T-helper 1 cell treated with Interleukin-12 subunit alpha and Interleukin-12 subunit beta and Interleukin-4 antibody, amounts not matched to agents 30 ng/mL and 1 ng/mL, for 36 hours (primary cell): ENCODE results near the gene FXN. TPM values are rescaled to one million over a fixed set of nuclear protein-coding genes. Genes with fewer than 3 reads are reported as not detected.
"Not testable (repeated sequence)": the region's sequence is repeated elsewhere in the genome, so short reads cannot be mapped to it uniquely, and the experiment has no call there.

ENCODE experiments used
- intact Hi-C: fragments of 100-400 bp; cut with micrococcal nuclease; formaldehyde crosslinking; loops from one replicate; pipeline ENCODE4 v1.15.1; 2024
- total RNA-seq: library from RNA; stranded (reverse); gene quantifications from 2 replicates; pipeline ENCODE4 v1.2.3, GENCODE V29; 2022

FXN gene
- total RNA-seq, 1 donor from 2014 or later: 20.9 TPM

DNA sequence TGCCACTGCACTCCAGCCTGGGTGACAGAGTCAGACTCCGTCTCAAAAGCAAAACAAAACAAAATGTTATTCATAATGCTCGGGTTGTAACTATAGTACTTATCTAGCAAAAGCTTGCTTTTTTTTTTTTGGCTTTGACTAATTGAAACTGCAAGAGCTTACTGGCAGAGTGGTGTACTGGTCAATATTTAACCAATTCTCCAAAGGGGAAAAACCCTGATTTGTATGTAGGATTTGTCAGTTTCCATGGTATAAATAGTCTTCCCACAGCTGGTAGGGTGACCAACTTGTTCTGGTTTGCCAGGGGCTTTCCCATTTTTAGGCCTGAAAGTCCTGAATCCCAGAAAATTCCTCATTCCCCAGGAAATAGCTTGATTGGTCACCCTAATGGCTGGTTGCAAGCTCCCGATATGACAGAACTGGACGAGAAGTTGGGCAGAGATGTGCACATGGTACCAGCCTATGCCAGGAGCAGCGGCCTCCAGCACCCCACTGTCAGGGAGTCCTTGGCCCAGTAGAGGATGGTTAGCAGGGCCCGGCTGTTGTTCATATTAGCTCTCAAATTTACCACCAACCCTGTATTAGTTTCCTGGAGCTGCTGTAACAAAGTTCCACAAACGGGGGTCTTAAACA lies 58.0 kb downstream of the FXN start:
- intact Hi-C loops: loop anchor here (10.0 kb wide), 1 partner anchor 51 kb away; no protein-coding TSS in a partner anchor

DNA sequence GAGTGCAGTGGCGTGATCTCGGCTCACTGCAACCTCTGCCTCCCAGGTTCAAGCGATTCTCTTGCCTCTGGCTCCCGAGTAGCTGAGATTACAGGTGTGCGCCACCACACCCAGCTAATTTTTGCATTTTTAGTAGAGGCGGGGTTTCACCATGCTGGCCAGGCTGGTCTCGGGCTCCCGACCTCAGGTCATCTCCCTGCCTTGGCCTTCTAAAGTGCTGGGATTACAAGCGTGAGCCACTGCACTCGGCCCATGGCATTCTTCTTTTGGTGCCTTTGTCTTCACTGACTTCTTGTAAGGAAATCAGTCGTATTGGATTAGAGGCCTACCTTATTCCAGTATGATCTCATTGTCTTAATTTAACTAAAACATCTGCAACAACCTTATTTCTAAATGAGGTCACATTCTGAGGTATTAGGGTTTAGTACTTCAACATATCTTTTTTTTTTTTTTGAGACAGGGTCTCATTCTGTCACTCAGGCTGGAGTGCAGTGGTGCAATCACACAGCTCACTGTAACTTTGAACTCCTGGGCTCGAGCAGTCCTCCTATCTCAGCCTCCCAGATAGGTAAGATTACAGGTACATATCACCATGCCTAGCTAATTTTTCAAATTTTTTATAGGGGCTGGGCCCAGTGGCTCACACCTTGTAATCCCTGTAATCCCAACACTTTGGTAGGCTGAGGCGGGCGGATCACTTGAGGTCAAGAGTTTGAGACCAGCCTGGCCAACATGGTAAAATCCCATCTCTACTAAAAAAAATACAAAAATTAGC lies 59.0 kb downstream of the FXN start:
- intact Hi-C loops: loop anchor here (10.0 kb wide), 1 partner anchor 50 kb away; no protein-coding TSS in a partner anchor

DNA sequence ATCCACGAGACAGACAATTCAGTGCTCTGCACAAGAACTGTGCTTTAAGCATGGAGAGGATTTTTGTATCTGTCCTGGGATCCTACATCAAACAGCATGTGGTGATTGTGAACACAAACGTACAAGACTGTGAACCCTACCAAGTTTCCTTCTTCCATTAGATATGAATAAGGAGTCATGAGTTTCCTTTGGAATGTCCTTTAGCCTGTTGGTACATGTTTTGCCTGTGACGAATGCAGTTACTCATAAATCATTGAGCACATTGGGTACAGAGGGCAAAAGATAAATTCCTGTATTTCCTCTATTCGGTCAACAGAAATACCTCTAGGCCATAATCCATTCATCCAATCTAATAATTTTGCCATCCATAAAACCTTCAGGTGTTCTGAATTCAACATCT lies 61.5 kb downstream of the FXN start:
- intact Hi-C loops: loop anchor here (10.0 kb wide), 1 partner anchor 48 kb away; no protein-coding TSS in a partner anchor

DNA sequence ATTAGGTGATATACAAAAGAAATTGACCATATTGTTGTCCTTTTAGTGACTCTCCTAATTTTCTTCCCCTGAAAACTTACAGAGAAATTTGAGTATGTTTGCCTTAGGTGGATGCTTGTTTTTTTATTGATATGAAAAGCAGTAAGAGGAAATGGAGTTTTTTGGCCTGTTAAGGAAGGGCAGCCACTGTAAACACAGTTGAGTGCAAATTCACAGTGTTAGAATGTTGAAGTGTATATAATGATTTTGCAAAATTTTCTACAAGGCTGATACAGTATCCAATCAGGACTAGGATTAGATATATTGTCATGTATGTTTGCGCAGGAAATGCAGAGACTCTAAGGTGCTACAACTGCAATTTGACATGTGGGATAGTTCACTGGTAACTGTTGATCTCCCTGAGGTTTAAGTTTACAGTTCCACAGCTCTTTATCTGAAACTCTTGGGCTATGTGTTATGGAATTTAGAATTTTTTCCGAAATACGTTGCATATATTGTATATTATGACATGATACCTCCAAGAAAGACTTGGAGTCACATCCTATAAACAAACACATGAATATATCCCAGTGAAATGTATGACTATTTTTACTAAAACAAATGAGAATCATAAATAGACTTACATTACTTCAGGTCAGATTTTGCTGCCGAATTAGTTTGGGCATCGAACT lies 62.5 kb downstream of the FXN start:
- intact Hi-C loops: loop anchor here (10.0 kb wide), 1 partner anchor 47 kb away; no protein-coding TSS in a partner anchor

DNA sequence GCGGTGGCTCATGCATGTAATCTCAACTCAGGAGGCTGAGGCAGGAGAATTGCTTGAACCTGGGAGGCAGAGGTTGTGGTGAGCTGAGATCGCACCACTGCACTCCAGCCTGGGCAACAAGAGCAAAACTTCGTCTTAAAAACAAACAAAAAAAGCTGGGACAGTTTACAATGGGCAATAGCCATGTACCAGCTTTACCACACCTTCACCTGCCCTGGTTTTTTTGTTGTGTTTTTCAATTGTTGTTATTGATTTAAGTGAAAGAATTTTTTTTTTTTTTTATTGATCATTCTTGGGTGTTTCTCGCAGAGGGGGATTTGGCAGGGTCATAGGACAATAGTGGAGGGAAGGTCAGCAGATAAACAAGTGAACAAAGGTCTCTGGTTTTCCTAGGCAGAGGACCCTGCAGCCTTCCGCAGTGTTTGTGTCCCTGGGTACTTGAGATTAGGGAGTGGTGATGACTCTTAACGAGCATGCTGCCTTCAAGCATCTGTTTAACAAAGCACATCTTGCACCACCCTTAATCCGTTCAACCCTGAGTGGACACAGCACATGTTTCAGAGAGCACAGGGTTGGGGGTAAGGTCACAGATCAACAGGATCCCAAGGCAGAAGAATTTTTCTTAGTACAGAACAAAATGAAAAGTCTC lies 67.9 kb downstream of the FXN start:
- intact Hi-C loops: not testable (repeated sequence)

DNA sequence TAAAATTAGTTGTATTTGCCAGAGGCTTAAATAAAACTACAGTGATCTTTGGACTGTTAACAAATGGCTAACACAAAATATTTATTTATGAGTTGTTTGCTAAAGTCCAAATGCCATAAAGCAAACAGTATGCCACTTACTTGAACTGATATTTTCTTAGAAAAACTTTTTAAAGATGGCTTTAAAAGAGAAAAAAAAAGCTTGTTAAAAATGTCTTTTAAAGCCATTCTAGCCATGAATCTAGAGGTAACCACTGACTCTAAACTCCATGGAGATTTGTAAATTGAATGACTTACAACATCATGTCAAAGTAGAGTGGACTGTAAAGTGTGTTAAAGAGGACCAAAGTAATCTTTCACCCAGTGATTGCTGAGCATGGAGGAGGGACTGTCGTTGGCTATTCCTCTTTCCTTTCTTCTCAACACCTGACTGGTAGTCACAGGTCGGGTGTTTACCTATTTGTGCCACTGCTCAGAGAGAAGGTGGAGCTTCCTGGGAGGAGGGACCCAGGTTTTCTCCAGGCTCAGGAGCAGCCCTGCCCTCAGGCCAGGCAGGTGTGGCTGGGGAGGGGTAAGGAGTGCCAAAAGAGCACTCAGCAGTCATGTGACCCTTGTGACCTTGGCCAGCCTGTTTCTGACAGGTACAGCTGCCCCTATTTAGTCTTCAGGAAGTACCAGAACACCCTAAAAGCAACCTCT lies 69.4 kb downstream of the FXN start:
- intact Hi-C loops: no loop called here

DNA sequence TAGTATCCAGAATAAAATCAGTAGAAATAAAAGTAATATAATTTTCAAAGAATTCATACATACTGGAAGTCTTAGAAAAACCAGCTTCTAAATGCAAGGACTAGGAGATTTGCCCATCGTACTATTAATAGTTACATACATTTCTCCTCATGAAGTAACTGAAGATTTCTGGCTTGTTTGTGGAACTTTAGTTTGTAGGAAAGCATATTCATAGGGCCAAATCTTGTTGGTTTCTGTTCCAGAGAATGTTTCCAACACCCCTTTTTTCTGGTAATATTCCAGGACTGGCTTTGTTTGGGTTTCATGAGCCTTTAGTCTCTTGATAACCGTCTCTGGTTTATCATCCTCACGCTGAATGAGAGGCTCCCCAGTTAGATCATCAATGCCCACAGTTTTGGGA lies 72.2 kb downstream of the FXN start:
- intact Hi-C loops: no loop called here

DNA sequence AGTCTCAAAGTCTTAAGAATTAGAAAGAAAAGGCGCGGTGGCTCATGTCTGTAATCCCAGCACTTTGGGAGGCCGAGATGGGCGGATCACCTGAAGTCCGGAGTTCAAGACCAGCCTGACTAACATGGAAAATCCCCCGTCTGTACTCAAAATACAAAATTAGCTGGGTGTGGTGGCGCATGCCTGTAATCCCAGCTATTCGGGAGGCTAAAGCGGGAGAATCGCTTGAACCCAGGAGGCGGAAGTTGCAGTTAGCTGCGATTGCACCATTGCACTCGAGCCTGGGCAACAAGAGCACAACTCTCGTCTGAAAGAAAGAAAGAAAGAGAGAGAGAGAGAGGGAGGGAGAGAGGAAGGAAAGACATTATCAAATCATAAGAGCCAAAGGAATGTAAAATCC lies 73.2 kb downstream of the FXN start:
- intact Hi-C loops: not testable (repeated sequence)

DNA sequence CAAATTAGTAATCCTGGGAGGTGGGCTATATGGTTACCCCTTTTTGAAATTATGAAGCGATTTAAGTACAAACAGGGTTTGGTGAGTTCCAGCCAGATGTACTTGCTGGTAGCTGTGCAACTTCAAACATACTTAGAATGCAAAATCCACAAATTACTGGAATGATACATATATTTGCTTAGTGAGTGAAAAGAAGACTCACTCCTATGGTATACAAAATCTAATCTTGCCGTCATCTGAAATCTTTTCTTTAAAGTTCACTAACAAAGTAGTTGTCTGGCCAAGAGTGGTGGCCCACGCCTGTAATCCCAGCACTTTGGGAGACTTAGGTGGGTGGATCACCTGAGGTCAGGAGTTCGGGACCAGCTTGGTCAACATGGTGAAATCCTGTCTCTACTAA lies 73.6 kb downstream of the FXN start:
- intact Hi-C loops: no loop called here

DNA sequence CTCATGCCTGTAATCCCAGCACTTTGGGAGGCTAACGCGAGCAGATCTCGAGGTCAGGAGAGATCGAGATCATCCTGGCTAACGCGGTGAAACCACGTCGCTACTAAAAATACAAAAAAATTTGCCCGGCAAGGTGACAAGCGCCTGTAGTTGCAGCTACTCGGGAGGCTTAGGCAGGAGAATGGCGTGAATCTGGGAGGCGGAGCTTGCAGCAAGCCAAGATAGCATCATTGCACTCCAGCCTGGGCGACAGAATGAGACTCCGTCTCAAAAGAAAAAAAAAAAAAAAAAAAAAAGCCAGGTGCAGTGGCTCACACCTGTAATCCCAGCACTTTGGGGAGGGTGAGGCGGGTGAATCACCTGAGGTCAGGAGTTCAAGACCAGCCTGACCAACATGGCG lies 77.1 kb downstream of the FXN start:
- intact Hi-C loops: not testable (repeated sequence)

DNA sequence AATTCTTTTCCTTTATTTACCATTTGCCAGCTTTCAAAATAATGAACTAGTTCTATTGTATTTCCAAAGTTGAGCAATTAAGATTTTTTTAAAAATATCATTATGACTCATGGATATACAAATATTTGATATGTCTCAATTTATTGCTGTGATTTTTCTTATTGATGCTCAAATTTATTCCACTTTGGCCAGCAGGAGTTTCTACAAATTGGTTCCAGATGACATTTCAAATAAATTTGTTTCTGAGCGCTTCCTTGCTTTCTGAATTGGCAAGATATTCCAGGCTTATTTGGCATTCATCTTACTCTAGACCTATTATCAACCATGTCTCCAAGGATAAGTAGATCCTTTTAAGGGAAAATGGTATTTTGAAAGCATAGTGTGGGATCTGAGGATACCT lies 80.1 kb downstream of the FXN start:
- intact Hi-C loops: no loop called here

DNA sequence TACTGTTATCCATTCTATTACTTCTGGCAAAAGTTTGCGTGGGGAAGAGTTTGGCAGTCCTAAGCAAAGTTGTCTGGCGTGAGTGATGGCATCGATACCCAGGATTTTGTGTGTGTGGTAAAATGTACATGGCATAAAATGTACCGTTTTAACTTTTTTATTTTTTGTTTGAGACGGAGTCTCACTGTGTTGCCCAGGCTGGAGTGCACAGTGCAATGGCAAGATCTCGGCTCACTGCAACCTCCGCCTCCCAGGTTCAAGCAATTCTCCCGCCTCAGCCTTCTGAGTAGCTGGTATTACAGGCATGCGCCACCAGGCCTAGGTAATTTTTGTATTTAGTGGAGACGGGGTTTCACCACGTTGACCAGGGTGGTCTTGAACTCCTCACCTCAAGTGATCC lies 83.1 kb downstream of the FXN start:
- intact Hi-C loops: no loop called here

DNA sequence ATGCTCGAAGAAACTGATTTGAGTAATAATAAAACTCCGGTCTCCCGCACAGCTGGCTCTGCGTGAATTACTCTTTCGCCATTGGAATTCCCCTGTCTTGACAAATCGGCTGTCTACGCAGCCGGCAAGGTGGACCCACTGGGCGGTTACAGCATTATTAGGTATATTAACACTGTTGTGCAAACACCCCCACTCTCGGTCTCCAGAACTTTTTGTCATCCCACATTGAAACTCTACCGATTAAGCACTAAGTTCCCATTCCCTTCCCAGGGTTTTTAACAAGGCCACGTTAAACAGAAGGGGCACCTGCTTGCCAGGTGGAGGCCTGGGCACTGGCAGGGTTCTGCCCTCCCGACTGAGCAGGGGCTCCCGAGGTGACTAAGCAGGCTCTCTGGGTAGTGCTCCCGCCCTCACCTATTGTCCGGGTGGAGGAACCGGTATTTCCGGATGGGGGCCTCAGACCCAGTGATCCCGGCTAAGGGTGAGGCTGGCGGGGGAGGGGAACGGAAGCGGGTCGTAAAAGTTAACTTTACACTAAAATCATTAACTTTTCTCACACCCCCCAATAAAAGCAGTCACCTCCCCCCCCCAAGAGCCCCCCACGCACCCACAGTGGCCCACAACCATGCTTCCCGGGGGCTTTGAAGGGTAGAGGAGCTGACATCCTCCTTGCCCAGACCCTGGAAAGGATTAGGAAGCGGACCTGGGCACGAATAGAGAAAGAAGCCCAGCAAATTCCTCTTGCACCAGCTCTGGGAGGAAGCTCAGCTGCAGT lies 85.0 kb downstream of the FXN start:
- intact Hi-C loops: loop anchor here (2.0 to 5.0 kb wide), 2 partner anchors 93 to 342 kb away; no protein-coding TSS in a partner anchor

DNA sequence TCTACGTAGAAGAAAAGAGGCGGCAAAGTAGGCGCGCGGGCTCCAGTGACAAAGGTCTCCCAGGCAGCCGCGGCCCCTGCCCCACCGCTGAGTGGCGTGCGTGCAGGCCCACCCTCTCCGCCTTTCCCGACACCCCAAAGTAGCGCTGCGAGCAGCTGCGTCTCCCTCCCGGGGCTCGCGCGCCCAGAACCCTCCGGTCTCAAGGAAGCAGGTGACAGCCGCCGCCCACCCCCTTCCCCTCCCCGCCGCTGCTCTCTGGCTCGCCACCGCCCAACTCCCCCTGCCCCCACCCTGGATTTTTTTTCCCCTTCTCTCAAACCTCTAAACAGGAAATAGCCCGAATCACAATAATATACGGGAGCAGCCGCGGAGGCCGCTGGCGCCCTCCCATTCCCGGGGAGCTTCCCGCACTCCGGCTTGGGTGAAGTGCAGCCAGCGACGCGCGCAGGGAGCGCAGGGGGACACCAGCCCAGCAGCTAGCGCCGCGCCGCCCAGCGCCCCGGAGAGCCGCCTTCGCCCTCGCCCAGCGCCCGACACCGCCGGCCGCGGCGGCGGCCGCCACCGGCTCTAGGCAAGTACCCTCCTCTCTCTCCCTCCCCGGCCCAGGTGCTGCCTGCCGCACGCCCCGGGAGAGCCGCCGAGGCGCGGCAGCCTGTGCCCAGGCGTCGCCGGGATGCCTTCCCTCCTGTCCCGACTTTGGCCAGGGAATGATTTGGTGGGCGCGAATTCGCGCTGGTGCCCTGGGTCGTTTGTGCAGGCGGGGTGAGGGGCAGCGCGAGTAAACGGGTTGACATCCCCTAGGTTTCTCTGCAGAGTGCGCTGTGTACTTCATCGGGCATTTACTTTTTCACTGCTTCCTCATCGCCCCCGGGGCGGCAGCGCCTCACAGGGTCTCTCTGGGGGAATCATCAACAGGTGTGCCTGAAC lies 85.9 kb downstream of the FXN start:
- intact Hi-C loops: loop anchor here (1.0 to 5.0 kb wide), 6 partner anchors 9 to 343 kb away; no protein-coding TSS in a partner anchor

DNA sequence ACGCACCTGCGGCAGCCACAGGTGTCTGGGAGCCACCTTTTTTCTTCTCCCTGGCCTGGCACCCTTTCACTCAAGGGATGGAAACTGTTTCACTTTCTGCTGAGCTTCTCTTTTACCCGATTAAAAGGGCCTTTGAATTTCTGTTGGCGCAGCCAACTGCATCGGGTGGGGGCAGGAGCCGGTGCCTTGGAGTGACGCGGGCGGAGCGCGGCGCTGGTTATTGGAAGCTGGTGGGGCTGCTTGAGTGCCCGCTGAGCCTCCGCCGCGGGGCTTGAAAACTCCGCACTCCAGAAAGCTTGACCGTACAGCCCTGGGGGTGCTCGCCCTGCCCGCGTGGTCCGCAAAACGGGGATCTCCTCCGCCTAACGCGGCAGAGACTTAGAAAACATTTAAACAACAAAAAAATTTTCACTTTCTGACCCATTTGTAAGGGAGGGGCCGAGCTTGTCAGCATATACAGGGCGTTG lies 86.6 kb downstream of the FXN start:
- intact Hi-C loops: loop anchor here (1.0 to 5.0 kb wide), 5 partner anchors 8 to 95 kb away; no protein-coding TSS in a partner anchor

DNA sequence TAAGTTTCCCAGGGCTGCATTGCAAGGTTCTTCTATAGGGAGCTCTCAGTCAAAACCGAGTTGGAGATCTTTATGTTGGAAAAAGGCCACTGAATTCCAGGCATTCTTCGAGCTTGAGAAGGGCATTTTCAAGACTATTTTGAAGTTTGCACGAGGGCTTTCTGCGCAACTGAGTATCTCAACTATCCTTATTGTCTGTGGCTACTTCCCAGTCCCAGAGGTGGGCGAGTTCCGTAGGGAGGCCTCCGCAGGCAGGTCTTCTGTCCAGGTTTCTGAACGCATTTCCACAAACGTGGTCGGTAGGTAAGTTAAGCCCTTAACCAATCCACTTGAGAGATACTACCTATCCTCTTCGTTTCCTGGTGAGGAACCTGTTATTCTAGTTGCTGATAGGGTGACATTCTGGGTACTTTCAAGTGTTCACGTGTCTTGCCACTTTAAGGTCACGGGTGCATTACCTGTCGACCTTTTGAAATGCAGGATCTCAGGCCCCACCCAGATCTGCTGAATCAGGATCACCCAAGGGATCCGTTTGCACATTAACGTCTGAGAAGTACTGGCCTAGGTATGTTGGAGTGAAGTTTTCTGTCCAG lies 87.1 kb downstream of the FXN start:
- intact Hi-C loops: loop anchor here (1.0 to 5.0 kb wide), 5 partner anchors 8 to 95 kb away; no protein-coding TSS in a partner anchor

DNA sequence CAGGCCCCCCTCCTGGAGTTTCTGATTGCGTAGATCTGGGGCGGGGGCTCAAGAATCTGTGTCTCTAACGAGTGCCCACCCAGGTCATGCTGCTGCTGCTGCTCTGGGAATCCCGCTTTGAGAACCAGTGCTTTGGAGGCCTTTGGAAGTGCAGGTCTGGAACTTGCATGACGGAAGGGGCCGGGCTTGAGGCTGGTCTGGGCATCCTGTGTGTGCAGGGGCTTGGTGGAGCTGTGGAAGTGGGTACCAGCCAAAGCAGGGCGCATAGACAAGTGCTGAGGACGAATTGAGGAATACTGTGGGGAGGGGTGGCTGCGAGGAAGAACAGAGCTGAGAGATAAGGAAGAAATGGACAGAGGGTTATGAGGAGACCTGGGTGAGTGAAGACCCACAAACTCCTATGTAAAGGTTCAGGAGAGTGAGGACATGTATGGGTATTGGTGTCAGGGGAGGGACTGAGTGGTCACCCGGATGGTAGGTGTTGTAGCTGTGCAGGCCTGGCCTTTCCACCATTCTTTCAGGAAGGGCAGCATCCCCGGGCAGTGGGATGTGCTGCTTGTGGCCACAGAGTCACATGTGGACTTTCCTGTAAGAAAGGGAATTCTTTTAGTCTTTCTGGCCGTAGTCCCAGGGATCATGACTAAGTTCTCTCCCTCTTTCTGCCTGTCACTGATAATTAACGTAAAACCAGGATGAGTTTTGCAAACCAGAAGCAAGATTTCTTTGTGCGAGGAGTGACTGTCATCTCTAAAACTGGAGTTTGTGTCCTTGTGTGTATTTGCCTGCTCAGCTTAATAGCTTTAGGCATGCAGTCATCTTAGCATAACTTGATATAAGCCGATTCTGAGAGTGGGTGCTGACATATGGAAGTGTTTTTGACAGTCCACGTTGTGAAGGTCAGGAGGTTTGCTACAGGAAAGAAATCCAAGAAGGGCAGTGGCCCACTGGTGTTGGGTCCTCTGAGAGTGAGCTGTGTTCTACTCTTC lies 95.2 kb downstream of the FXN start:
- intact Hi-C loops: loop anchor here (1.0 kb wide), 1 partner anchor 8 kb away; no protein-coding TSS in a partner anchor
